Bronchial epithelial cell (primary cell): ENCODE results near the gene FAM171A1. TPM values are rescaled to one million over a fixed set of nuclear protein-coding genes. Genes with fewer than 3 reads are reported as not detected.

Source experiments
- DNase-seq: peaks from one replicate; pipeline ENCODE4 v3.0.0-alpha.2; 2010; ENCODE audit warnings: low read depth
- FAIRE-seq: peaks from 2 replicates; lab custom pipeline; 2011; peaks lifted over from hg19 to GRCh38; lab: Jason Lieb, UNC
- H3K27me3 ChIP-seq: 2 replicates; pipeline ENCODE4 v1.5.1; 2011; ENCODE audit warnings: low read length; ENCODE audit not compliant: control insufficient read depth, insufficient read depth
- H3K36me3 ChIP-seq: 2 replicates; pipeline ENCODE4 v1.5.1; 2011; ENCODE audit warnings: low read length; ENCODE audit not compliant: control insufficient read depth, insufficient read depth
- H3K4me3 ChIP-seq: 2 replicates; pipeline ENCODE4 v1.5.1; 2011; ENCODE audit warnings: mild to moderate bottlenecking, low read depth, low read length, control low read depth
- total RNA-seq: library from RNA; depleted of rRNA; stranded (reverse); fragments of >200 nt; gene quantifications from 2 replicates; pipeline ENCODE4 v1.2.1, GENCODE V29; 2014
- TF ChIP-seq, protein P1 (sequence below): IDR thresholded peaks from 2 replicates; pipeline ENCODE4 v1.5.1; 2011; ENCODE audit warnings: mild to moderate bottlenecking, moderate library complexity, low read length, control low read depth, inconsistent platforms; ENCODE audit not compliant: insufficient read depth, severe bottlenecking

The FAM171A1 gene
- total RNA-seq, 1 donor from 2014 or later = 2.6 TPM

DNA sequence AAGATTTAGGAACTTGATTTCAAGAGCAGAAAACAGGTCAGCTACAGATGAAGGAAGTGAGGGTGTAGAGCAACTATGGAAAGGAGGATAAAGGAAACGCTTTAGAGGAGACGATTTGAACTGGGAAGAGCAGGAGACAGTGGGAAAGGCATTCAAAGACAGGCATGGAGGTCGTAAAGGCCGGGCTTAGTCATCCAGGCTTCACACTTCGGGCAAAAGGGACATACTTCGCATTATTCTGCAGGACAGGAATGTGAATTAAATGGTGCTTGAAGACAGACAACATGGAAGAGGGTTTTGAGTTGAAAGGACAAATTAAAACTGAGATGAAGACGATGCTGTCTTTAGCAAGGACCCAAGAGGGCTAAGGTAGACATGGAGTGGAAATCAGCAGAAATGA, 8.1 kb downstream of the FAM171A1 start:
- Histone ChIP-seq H3K4me3 (no peak overlapping the region), H3K27me3 (no peaks in the 10 kb centered on the region), H3K36me3 (no peaks in the 10 kb centered on the region)
- DNase-seq (no peak), FAIRE-seq (no peak)
- TF ChIP-seq, protein P1, sequence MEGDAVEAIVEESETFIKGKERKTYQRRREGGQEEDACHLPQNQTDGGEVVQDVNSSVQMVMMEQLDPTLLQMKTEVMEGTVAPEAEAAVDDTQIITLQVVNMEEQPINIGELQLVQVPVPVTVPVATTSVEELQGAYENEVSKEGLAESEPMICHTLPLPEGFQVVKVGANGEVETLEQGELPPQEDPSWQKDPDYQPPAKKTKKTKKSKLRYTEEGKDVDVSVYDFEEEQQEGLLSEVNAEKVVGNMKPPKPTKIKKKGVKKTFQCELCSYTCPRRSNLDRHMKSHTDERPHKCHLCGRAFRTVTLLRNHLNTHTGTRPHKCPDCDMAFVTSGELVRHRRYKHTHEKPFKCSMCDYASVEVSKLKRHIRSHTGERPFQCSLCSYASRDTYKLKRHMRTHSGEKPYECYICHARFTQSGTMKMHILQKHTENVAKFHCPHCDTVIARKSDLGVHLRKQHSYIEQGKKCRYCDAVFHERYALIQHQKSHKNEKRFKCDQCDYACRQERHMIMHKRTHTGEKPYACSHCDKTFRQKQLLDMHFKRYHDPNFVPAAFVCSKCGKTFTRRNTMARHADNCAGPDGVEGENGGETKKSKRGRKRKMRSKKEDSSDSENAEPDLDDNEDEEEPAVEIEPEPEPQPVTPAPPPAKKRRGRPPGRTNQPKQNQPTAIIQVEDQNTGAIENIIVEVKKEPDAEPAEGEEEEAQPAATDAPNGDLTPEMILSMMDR = no peak

DNA sequence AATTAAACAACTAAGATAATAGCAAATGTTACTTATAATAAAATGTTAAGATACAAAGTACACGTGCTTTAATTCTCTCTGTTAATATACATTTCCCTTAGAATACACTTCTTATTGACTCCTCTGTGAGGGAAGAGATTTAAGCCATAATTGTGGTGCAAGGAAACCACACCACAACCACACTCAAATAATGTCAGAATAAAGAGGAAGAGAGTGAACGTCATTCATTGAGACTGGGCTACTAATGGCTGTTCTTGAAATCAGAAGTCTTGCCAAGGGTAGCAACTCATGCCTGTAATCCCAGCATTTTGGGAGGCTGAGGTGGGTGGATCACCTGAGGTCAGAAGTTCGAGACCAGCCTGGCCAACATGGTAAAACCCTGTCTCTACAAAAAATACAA, 10.0 kb downstream of the FAM171A1 start:
- TF ChIP-seq, protein P1 = no peak
- Histone ChIP-seq H3K4me3 (no peak overlapping the region), H3K36me3 (no peaks in the 10 kb centered on the region), H3K27me3 (no peaks in the 10 kb centered on the region)
- no peak for FAIRE-seq
- no peak for DNase-seq

DNA sequence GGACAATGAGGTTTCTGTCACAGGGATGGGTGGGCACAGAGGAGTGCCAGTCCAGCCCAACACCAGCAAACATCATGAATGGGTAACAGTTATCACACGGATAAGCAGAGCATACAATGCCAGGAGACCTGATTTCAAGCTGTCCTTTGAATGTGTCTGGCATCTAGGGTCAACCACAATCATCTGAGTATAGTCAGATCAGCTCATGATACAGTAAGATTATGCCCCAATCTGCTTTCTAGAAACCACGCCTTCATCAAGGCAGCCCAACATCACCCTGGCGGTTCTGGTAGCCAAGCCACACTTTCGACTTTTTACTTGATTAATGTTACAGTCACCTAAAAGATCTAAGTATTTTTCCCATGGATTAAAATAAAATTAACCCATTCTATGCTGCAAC, 10.5 kb downstream of the FAM171A1 start:
- TF ChIP-seq, protein P1 = no peak
- Histone ChIP-seq H3K27me3 (no peaks in the 10 kb centered on the region), H3K4me3 (no peak overlapping the region), H3K36me3 (no peaks in the 10 kb centered on the region)
- no peak for DNase-seq
- no peak for FAIRE-seq

DNA sequence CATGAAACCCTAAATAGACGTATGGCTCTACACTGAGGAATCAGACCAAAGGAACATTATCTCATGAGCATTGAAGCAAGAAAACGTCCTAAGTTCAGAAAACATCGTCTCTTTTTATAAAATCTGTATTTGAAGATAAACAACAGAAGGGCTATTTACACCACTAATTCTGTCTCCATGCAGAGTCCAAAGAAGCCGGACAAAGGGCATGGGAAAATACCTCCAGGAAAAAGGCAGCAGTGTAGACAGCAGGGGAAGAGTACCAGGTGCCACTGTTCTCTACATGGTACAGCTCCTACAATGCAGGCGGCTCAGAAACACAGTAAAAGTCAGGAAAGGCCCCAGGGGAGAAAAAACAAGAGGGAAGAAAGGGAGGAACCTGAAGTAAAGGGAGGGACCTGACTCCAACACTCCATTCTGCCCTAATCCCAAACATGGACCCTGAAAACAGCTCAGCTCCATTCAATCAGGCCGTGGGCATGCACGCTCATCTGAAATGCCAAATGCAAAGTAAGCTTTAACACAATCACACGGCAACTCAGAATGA, 17.5 kb downstream of the FAM171A1 start:
- H3K36me3 ChIP-seq = no peaks in the 10 kb centered on the region
- TF ChIP-seq, protein P1 = no peak
- FAIRE-seq = no peak
- H3K27me3 ChIP-seq = peaks cover 2% of the 10 kb centered on the region
- no peak overlapping the region for H3K4me3 ChIP-seq
- DNase-seq = no peak

DNA sequence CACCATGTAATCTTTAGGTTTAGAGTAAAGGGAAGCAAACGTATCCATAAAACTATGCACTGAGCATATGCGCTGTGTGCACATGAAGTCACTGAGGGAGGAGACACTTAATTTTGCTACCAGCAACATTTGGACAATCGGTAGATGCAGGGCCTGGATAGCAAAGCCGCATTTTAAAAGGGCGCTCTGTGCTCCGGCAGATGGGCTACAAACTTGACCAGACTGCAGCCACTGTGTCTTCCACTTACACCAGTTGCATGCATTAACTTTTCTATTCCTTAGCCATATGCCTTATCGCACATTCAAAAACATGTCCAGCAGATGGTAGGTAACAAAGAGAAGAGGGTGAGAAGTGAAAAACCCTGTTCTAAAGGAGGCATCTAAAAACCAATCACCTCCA, 18.3 kb downstream of the FAM171A1 start:
- H3K27me3 ChIP-seq = peaks cover 2% of the 10 kb centered on the region
- TF ChIP-seq, protein P1 = no peak
- H3K36me3 ChIP-seq = no peaks in the 10 kb centered on the region
- no peak overlapping the region for H3K4me3 ChIP-seq
- FAIRE-seq = no peak
- DNase-seq = no peak

DNA sequence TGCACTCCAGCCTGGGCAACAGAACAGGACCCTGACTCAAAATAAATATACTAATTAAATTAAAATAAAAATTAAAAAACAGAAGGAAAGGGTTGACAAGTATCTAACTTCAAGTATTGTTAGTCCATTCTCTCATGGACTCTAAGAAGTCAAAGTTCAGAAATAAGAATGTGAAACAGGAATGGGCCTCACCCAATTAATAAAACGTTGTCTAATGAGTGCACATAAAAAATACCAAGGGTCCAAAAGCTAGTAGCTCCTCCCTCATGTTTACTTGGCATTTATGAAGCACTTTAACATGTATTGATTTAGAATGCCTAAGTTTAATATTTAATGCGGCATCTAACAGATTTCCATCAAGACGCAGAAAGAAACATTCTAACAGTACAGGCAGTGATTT, 18.9 kb downstream of the FAM171A1 start:
- no peak for DNase-seq
- no peak overlapping the region for H3K4me3 ChIP-seq
- H3K36me3 ChIP-seq = no peaks in the 10 kb centered on the region
- peaks cover 2% of the 10 kb centered on the region for H3K27me3 ChIP-seq
- FAIRE-seq = no peak
- TF ChIP-seq, protein P1 = no peak
